GM21619 (cell line): ENCODE data around the gene DPY19L1.
A peak's percentile ranks its signal among the peaks of the same experiment; 100 is the strongest.
"Not testable (repeated sequence)": the region's sequence is repeated elsewhere in the genome, so short reads cannot be mapped to it uniquely, and the experiment has no call there.

Experiments used
- ATAC-seq: cut with Tn5 transposase; IDR thresholded peaks from one replicate; pipeline ENCODE4 v1.9.1; 2021; ENCODE audit not compliant: unreplicated experiment

The DPY19L1 gene

GRCh38 chr7:34928052-34928451 lies 109.2 kb downstream of the DPY19L1 start:
- ATAC-seq = peak; percentile 81

GRCh38 chr7:34920470-34920869 lies 116.8 kb downstream of the DPY19L1 start:
- not testable (repeated sequence) for ATAC-seq

- ATAC-seq = not testable (repeated sequence)
Observed at GRCh38 chr7:34919038-34919437, 118.2 kb downstream of the DPY19L1 start.

- ATAC-seq = not testable (repeated sequence)
Observed at GRCh38 chr7:34918198-34918861, 119.0 kb downstream of the DPY19L1 start.

DNA sequence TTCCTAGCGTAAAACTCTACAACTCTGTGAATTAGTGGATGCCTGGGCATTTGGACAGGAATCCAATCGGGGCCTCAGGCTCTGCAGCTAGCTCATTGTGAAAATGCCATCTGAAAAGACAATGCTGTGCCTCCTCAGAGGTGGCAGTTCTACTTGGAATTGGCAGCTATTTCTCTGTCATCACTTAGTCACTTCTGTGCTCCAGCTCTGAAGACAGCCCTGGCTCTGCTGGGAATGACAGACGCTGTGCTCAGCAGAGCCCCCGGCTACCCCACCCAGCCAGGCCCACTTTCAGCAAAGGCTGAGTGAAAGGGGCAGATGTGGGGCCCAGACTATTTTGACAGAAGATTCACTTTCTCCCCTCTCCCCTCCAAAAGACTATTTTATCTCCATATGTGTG lies 119.8 kb downstream of the DPY19L1 start:
- ATAC-seq = not testable (repeated sequence)

- no peak for ATAC-seq
Observed at GRCh38 chr7:34916267-34916666, 121.0 kb downstream of the DPY19L1 start.

DNA sequence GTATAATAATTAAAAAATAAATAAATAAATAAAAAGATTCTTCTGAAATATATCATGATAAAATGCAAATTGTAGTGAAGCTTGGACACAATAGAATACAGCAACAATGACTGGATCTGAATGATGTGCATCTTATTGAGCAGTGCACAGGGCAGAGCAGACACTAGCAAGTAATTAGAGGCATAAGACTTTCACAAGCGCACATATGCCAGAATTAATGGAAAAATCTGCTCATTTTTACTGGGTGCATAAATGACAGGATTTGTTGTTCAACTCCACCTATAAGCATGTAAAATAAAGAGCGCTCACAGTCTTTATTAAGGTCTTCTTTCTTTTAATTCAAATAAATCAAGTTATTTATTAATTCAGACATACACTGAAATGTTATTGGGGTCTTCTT lies 125.0 kb downstream of the DPY19L1 start:
- ATAC-seq = no peak

GRCh38 chr7:34906266-34906850 lies 130.9 kb downstream of the DPY19L1 start:
- ATAC-seq = not testable (repeated sequence)

GRCh38 chr7:34904987-34905386 lies 132.3 kb downstream of the DPY19L1 start:
- ATAC-seq = no peak

DNA sequence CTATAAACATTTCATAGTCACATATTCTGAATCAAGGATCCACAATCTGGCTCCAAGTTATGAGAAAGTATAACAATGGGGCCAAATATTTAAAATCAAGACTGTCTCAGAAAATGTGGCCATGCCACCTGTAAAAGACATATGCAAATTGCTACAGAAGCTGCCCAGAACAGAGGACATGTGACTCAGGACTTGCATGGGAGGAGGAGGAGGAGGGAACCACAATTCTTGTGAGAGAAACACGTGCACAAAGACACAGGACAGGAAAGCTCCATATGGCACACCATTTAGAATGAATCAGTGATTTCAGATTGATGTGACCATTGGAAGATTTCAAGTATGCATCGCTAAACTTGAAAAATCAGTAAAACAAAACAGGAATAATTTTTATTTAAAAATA lies 133.4 kb downstream of the DPY19L1 start:
- not testable (repeated sequence) for ATAC-seq

GRCh38 chr7:34902182-34902581 lies 135.1 kb downstream of the DPY19L1 start:
- ATAC-seq = no peak

- peak; percentile 64 for ATAC-seq
Observed at GRCh38 chr7:34900891-34901513, 136.3 kb downstream of the DPY19L1 start.

GRCh38 chr7:34895202-34895601 lies 142.1 kb downstream of the DPY19L1 start:
- no peak for ATAC-seq

DNA sequence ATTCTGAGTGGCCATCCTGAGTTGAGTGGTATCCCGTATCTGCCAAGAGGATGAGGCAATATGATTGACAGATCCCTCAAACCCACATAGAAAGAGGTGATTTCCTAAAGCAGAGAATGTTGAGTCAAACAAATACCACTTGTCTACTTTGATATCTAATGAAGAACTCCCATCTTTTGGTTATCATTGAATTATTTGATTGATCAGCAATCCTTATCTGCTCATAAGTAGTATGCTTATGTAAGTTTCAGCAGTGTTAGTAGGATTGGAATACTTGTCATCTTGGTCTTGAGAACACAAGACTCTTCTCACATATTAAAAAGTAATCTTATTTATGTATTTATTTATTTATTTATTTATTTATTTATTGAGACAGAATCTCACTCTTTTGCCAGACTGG lies 147.3 kb downstream of the DPY19L1 start:
- ATAC-seq = no peak

GRCh38 chr7:34886856-34887255 lies 150.4 kb downstream of the DPY19L1 start:
- ATAC-seq = no peak

GRCh38 chr7:34883855-34884254 lies 153.4 kb downstream of the DPY19L1 start:
- ATAC-seq = not testable (repeated sequence)

- ATAC-seq = no peak
Observed at GRCh38 chr7:34879871-34880270, 157.4 kb downstream of the DPY19L1 start.

GRCh38 chr7:34878944-34879735 lies 158.1 kb downstream of the DPY19L1 start:
- ATAC-seq = not testable (repeated sequence)
